HG03097 (cell line): Measurements from ENCODE around the gene P4HA2.

Experiments
- ATAC-seq: cut with Tn5 transposase; IDR thresholded peaks from one replicate; pipeline ENCODE4 v1.9.1; 2021; ENCODE audit not compliant: unreplicated experiment, low FRiP score

The P4HA2 gene

GRCh38 chr5:132227485-132228240, at the start of gene P4HA2:
Gene P4HA2, minus strand, starts transcription at chr5:132227853. Its CDS starts 9,227 bp downstream, at chr5:132218626.
- ATAC-seq = peak; percentile 62

- ATAC-seq = no peak
Observed at GRCh38 chr5:132277256-132277655, 49.6 kb upstream of the P4HA2 start.

GRCh38 chr5:132275367-132276220, 47.9 kb upstream of the P4HA2 start:
- no peak for ATAC-seq

DNA sequence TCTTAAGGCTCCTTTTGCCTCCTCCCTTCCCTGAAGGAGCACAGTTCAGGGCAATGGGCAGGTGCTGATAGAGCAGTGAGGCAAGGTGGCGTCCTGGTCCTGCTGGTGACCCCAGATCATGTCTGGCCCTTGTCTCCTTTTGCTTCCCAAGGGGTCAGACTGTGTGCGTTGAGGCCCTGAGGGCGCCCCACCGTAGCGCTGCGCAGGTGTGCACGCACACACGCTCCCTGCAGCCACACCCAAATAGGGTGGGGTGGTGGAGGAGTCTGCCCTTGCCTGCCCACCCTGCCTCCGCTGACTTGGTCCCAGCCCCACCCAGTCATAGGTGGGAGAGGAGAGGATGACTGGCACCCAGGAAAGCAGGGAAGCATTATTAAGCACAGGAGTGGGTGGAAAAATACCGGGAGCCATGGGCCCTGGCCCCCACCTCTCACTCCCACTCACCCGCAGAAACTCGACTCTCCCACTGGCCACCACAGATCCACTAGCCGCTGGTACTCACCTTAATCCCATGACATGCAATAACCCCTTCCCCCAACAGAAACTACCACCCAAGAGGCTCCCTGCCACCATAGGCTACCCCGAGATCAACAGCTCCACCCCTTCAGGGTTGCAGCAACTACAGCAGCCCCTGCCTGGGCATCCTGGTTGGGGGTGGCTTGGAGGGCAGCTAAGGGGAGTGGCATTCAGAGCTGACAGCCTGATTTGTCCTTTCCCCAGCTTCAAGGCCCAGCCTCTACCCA, 46.6 kb upstream of the P4HA2 start:
- no peak for ATAC-seq

DNA sequence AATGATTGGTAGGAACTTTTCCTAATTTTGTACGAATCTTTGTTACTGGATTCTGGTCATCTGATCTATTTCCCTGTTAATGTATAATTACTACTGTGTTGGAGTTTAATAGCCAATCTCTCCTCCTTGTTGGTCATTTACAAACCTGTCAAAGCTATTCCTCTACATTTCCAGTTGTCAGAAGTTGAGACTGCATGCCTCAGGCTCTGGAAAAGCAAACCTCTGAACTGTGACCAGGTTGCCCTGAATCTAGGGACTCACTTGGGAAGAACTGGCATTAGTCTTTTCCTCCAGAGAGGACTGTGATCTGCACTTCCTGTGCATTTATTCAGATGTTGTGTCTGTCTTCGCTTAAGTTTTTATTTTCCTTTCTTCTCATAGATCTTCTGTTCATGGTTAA, 46.0 kb upstream of the P4HA2 start:
- no peak for ATAC-seq

DNA sequence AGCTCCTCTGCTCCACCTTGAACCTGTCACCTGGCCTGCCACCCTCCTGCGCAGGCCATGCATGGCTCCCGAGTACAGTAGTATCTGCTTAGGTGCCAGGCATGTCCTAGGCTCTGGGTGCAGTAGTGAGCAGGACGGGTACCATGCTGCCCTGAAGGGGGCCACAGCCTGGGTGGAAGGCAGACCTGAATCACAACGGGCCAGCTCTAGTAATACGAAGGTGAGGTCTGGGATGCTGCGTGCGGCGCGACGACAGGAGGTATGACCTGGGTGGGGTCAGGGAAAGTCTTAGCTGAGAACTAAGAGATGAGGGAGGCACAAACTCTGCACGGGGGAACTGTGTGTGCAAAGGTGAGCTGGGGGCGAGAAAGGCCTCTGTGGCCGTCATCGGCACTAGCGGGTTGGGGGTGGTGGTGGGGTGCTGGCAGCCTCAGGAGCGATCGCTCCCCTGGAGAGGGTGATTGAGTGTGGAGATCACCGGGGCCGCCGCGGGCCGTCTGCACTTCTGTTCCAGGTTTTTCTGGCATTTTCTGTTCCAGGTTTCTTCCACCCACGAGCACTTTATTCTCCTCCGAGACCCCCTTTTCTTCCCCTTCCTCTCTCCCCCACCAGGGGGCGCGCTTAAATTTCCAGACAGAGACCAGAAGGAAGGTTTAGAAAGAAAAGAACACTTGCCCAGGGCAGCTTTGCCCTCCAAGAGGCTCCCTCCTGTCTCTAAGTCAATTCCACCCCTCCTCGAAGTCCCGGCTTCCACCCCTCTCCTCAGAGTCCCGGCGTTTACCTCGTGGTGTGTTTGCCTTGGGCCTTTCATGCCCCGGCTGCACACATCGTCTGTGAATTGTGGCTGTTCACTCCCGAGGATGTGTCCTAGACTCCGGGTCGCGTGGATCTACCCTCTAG, 44.9 kb upstream of the P4HA2 start:
- ATAC-seq = no peak

GRCh38 chr5:132271251-132272246, 43.9 kb upstream of the P4HA2 start:
- no peak for ATAC-seq

GRCh38 chr5:132270706-132271105, 43.1 kb upstream of the P4HA2 start:
- ATAC-seq = no peak

- no peak for ATAC-seq
Observed at GRCh38 chr5:132270335-132270665, 42.6 kb upstream of the P4HA2 start.

DNA sequence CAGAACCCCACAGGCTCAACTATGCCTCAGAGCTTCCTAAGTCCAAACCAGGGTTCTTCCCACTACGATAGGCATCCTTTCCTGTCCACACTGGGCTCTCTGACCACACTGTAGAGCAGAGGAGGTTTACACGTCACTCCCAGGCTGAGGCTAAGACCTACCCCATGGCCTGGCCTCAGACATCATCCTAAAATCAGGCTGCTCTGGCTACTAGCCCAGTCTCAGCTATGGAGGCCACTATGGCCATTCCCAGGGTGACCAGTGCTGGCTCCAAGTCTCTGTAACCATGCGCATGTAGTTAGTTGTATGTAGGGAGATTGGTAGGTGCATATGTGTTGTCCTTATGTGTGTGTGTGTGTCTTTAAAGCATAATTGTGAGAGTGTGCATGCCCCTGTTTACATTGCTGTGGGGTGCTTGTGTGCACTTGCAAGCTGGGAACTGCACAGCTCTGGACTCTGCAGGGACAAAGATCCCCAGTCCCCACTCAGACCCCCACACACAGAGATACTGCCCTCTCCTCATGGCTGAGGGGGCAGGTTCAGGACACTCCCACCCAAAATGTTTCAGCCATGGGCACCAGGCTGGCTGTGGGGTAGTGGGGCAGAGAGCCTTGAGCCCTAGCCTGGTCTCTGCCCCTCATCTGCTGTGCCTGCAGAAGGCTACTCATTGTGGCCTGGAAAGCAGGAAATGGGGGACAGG, 42.1 kb upstream of the P4HA2 start:
- ATAC-seq = no peak

DNA sequence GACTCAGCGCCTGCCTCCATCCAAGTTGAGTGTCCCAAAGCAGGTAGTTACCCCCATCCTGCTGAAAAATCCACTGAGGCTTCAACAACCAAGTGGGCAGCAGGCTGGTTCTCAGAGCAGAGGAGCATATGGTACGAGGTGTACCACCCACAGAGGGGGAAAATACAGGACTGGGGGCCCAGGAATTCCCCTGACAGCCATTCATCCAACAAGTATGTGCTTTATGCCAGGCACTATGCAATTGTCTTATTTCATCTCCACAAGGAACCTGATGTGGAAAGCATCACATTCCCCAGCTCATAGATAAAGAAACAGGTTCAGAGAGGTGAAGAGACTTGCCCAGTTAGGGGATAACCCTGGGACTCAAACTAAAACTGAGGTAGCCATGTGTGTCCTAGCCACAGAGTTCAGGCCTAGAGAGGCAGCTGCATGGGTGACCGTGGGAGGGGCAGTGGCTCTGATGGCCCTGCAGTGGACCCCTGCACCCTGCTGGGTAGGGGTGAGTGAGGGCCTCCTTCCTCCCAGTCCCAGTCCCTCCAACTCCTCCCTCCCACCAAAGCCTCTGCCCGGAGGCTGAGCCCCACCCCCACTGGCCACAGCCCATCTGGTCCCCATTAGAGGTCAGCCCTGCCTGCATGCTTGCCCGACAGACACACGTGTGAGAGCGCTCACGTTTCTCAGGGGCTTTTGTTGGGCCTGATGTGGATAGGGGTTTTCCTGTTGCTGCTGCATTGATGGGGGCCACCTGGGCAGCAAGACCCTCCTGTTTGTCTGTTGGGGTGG, 41.3 kb upstream of the P4HA2 start:
- ATAC-seq = peak; percentile 45

DNA sequence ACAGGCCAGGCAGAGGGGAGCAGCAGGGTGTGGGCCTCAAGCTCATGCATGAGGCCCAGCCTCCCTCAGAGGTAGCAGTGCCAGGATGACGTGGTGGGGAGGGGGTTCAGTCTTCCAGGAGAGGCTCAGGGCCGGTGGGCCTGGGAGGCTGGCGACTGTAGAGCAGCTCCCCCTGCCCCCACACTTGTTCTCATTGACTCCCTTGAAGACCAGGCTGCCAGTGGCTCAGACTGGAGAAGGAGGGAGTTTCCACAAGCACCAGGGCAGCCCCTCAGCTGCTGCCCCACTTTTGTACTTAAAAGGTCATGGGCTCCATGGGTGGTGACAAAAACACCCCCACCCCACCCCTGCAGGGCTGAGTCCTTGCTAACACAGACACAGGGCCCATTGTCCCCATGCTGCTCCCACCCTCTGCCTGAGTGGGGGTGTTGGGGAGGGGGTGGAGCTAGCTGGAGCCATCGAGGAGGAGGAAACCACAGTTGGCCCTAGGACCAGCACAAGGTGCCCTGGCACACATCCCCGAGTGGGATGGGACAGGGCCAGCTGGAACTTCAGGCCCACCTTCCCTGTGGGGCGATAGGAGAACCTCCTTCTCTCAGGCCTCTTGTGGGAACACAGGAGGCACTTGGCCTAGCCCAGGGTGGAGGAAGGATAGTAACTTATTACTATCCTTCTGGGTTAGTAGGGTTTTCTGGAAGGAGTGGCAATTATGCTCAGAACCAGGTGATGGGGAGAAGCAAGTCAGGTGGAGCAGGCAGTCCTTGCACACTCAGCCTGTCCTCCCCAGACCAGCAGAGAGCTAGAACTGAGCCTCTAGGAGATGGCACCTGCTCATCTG, 40.5 kb upstream of the P4HA2 start:
- ATAC-seq = no peak

GRCh38 chr5:132267166-132267739, 39.6 kb upstream of the P4HA2 start:
- no peak for ATAC-seq

GRCh38 chr5:132266836-132267160, 39.1 kb upstream of the P4HA2 start:
- ATAC-seq = no peak

GRCh38 chr5:132266031-132266835, 38.6 kb upstream of the P4HA2 start:
- no peak for ATAC-seq
